Measurements from ENCODE around the gene PTPRU. TPM values are rescaled to one million over a fixed set of nuclear protein-coding genes. Genes with fewer than 3 reads are reported as not detected.

PTPRU gene
- total RNA-seq, 1 experiment from 2014 or later, result 41.4 TPM

DNA sequence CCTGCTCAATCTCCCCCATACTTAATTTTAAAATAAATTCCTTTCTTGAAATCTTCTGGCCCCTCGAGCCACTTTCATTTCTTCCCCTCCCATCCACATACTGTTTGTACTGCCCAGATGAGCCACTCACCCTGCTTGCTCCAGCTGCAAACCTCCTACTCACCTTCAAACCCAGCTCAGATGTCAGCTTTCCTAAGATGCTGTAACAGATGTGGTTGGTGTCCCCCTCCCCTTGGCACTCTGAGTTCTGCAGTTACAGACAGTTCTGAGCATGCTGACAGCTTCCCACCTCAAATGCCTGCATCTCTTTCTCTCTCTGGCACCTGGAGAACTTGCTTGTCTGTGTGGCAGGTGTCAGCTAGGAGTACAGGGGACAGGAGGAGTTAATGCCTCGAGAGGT is 106.7 kb downstream of the PTPRU start:
- no peaks in the 10 kb centered on the region for H3K9me3 ChIP-seq
- H3K4me1 Mint-ChIP-seq (ENCODE audit: low read depth, unreplicated experiment), result no peaks in the 10 kb centered on the region
- no peak for DNase-seq
- POLR2A ChIA-PET, result no interaction called here
- BruUV-seq (replicated peaks), result no TSS peak
- H3K27ac Mint-ChIP-seq (ENCODE audit: unreplicated experiment), result no peak overlapping the region
- no peak overlapping the region for H3K4me3 Mint-ChIP-seq (ENCODE audit: unreplicated experiment)
- H3K4me3 ChIP-seq (ENCODE audit: low read depth, low read length), result no peak overlapping the region
- H3K9me3 Mint-ChIP-seq (ENCODE audit: unreplicated experiment), result no peaks in the 10 kb centered on the region
- no peak for TF ChIP-seq CTCF (IDR thresholded peaks at IDR 0.05; ENCODE audit: insufficient read depth in 1 of 2, low read depth in 1 of 2, low read length in 1 of 2, severe bottlenecking in 1 of 2, unreplicated experiment in 1 of 2)
- H3K36me3 ChIP-seq (ENCODE audit: control insufficient read depth, insufficient read depth, low read length), result no peaks in the 10 kb centered on the region
- CTCF ChIA-PET, result interaction anchor here (0.7 kb wide), 1 partner anchor 11 kb away, joined by 3 read pairs; no protein-coding TSS in a partner anchor
- intact Hi-C loops (cut with micrococcal nuclease; ENCODE audit: unreplicated experiment), result no loop called here
- H3K4me1 ChIP-seq, result no peaks in the 10 kb centered on the region
- no peaks in the 10 kb centered on the region for H3K27me3 ChIP-seq (replicated peaks; ENCODE audit: control insufficient read depth, insufficient read depth, low read length)
- no peaks in the 10 kb centered on the region for H3K36me3 Mint-ChIP-seq (ENCODE audit: insufficient read depth, unreplicated experiment)
- H3K27me3 Mint-ChIP-seq (ENCODE audit: insufficient read depth, unreplicated experiment), result peaks cover 19% of the 10 kb centered on the region

DNA sequence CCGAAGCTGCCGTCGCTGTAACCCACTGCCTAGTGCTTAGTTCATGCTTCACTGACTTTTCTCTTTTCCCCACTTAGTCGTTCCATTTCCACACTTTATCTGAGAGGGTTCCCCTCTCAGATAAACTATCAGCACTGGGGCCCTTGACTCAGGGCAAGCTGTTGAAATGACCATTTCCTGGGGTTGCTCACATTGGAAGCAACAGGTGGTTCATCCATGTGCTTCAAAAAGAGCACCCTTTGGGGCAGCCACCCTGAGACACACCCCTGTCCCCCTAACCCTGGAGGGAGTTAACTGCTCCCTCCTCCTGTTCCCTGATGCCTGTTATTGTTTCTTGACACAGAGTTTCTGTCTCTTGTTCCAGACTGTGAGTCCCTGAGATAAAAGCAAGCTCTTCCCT is 107.2 kb downstream of the PTPRU start:
- Mint-ChIP-seq H3K36me3 (ENCODE audit: insufficient read depth, unreplicated experiment) (no peaks in the 10 kb centered on the region), H3K9me3 (ENCODE audit: unreplicated experiment) (no peaks in the 10 kb centered on the region), H3K4me3 (ENCODE audit: unreplicated experiment) (no peak overlapping the region), H3K27me3 (ENCODE audit: insufficient read depth, unreplicated experiment) (peaks cover 21% of the 10 kb centered on the region), H3K27ac (ENCODE audit: unreplicated experiment) (no peak overlapping the region), H3K4me1 (ENCODE audit: low read depth, unreplicated experiment) (no peaks in the 10 kb centered on the region)
- H3K4me3 ChIP-seq (ENCODE audit: low read depth, low read length), result no peak overlapping the region
- no peak for TF ChIP-seq CTCF (IDR thresholded peaks at IDR 0.05; ENCODE audit: insufficient read depth in 1 of 2, low read depth in 1 of 2, low read length in 1 of 2, severe bottlenecking in 1 of 2, unreplicated experiment in 1 of 2)
- intact Hi-C loops (cut with micrococcal nuclease; ENCODE audit: unreplicated experiment), result no loop called here
- CTCF ChIA-PET, result no interaction called here
- no TSS peak for BruUV-seq (replicated peaks)
- H3K9me3 ChIP-seq, result no peaks in the 10 kb centered on the region
- POLR2A ChIA-PET, result no interaction called here
- DNase-seq, result no peak
- H3K4me1 ChIP-seq, result no peaks in the 10 kb centered on the region
- no peaks in the 10 kb centered on the region for H3K36me3 ChIP-seq (ENCODE audit: control insufficient read depth, insufficient read depth, low read length)
- no peaks in the 10 kb centered on the region for H3K27me3 ChIP-seq (replicated peaks; ENCODE audit: control insufficient read depth, insufficient read depth, low read length)

DNA sequence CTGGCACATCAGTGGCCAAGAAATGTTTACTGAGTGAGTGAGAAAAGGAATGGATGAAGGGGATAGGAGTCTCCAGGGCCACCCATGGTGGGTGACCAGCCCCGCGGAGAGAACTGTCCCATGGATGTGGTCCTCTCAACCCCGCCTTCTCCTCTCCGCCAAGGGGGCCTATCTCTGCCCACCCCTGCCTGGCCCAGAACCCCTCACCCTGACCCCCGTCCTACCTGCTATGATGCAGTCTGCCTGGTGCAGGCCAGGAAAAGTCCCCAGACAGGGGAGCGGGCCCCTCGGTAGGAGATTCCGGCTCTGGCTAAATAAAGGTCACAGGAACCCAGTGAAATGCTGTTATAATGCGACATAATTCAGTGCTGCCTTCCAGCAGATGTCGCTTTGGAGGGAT is 107.6 kb downstream of the PTPRU start:
- Mint-ChIP-seq H3K36me3 (ENCODE audit: insufficient read depth, unreplicated experiment) (no peaks in the 10 kb centered on the region), H3K4me1 (ENCODE audit: low read depth, unreplicated experiment) (no peaks in the 10 kb centered on the region), H3K27me3 (ENCODE audit: insufficient read depth, unreplicated experiment) (peaks cover 23% of the 10 kb centered on the region), H3K27ac (ENCODE audit: unreplicated experiment) (no peak overlapping the region), H3K9me3 (ENCODE audit: unreplicated experiment) (no peaks in the 10 kb centered on the region), H3K4me3 (ENCODE audit: unreplicated experiment) (no peak overlapping the region)
- POLR2A ChIA-PET, result no interaction called here
- Histone ChIP-seq H3K36me3 (ENCODE audit: control insufficient read depth, insufficient read depth, low read length) (no peaks in the 10 kb centered on the region), H3K4me3 (ENCODE audit: low read depth, low read length) (no peak overlapping the region), H3K27me3 (replicated peaks; ENCODE audit: control insufficient read depth, insufficient read depth, low read length) (no peaks in the 10 kb centered on the region), H3K9me3 (no peaks in the 10 kb centered on the region), H3K4me1 (no peaks in the 10 kb centered on the region)
- CTCF ChIA-PET, result no interaction called here
- BruUV-seq (replicated peaks), result no TSS peak
- TF ChIP-seq CTCF (IDR thresholded peaks at IDR 0.05; ENCODE audit: insufficient read depth in 1 of 2, low read depth in 1 of 2, low read length in 1 of 2, severe bottlenecking in 1 of 2, unreplicated experiment in 1 of 2), result no peak
- intact Hi-C loops (cut with micrococcal nuclease; ENCODE audit: unreplicated experiment), result no loop called here
- DNase-seq, result no peak
